HepG2 (cell line): ENCODE measurements around the gene ACSM2B. TPM values are rescaled to one million over a fixed set of nuclear protein-coding genes. Genes with fewer than 3 reads are reported as not detected.

Source experiments
- ATAC-seq: fragments of 200-7000 bp; cut with Tn5 transposase; 3 replicates; pipeline ENCODE4 v1.9.1; 2020; ENCODE audit warnings: mild to moderate bottlenecking, moderate library complexity
- BruUV-seq: library from RNA; stranded (reverse); fragments of 400-500 nt; replicated peaks from 2 replicates; lab custom pipeline; 2021; lab: Mats Ljungman, UMichigan
- CTCF ChIA-PET: fragments of 300-600 bp; formaldehyde crosslinking; extraction: SDS; loops from one replicate; lab custom pipeline; 2021; ENCODE audit warnings: low total read pairs, inconsistent platforms, low intra/inter-chr PET ratio; lab: Yijun Ruan, JAX
- POLR2A ChIA-PET: fragments of 350-600 bp; sonication (Branson Sonifier 250); formaldehyde crosslinking; loops from one replicate; lab custom pipeline; 2020; ENCODE audit warnings: antibody characterized with exemption, inconsistent platforms; lab: Yijun Ruan, JAX
- DNase-seq: peaks from one replicate; pipeline ENCODE4 v3.0.0-alpha.2; 2015; ENCODE audit warnings: low spot score
- FAIRE-seq: peaks from 3 replicates; lab custom pipeline; 2011; peaks lifted over from hg19 to GRCh38; lab: Jason Lieb, UNC
- H2AFZ ChIP-seq: one replicate; pipeline ENCODE4 v1.6.1; 2011; ENCODE audit warnings: low read length, inconsistent platforms
- H3K27ac ChIP-seq: fragments of 300-600 bp; 3 replicates; pipeline ENCODE4 v1.8.0; 2011; ENCODE audit warnings: mixed run types, mild to moderate bottlenecking, mixed read lengths, low read length, inconsistent platforms; ENCODE audit not compliant: insufficient read depth; ENCODE audit errors: extremely low read length
- H3K27me3 ChIP-seq, 2 experiments: fragments of 200-600 bp in 1 of 2; 2 replicates in 1 of 2; 3 replicates in 1 of 2; pipeline versions ENCODE4 v1.6.0 to v1.8.0; 2011; ENCODE audit warnings: low read length in 2 of 2, mild to moderate bottlenecking in 2 of 2, moderate library complexity in 2 of 2, inconsistent platforms in 1 of 2; ENCODE audit not compliant: insufficient read depth in 2 of 2, control insufficient read depth in 1 of 2
- H3K36me3 ChIP-seq, 2 experiments: fragments of 200-600 bp in 1 of 2; replicated peaks in 1 of 2; 2 replicates in 1 of 2; 3 replicates in 1 of 2; pipeline versions ENCODE4 v1.5.1 to v1.8.0; 2011; ENCODE audit warnings: low read length in 2 of 2, inconsistent platforms in 1 of 2; ENCODE audit not compliant: insufficient read depth in 2 of 2, control insufficient read depth in 1 of 2
- H3K4me1 ChIP-seq: 2 replicates; pipeline ENCODE4 v1.5.1; 2012; ENCODE audit warnings: low read length, inconsistent platforms; ENCODE audit not compliant: insufficient read depth
- H3K4me2 ChIP-seq: 2 replicates; pipeline ENCODE4 v1.6.0; 2011; ENCODE audit warnings: low read depth, low read length, inconsistent platforms
- H3K4me3 ChIP-seq, 3 experiments: fragments of 200-600 bp in 1 of 3; sonication (generic), shearing (Covaris generic) in 1 of 3; replicated peaks in 1 of 3; 2 replicates each; pipeline ENCODE4 v1.5.1; 2011 to 2016; ENCODE audit warnings: low read length in 3 of 3, inconsistent platforms in 2 of 3, low read depth in 2 of 3, mild to moderate bottlenecking in 2 of 3, control low read depth in 1 of 3, mixed read lengths in 1 of 3; ENCODE audit not compliant: insufficient read depth in 1 of 3
- H3K79me2 ChIP-seq: one replicate; pipeline ENCODE4 v1.6.1; 2011; ENCODE audit warnings: low read length, inconsistent platforms; ENCODE audit not compliant: insufficient read depth
- H3K9ac ChIP-seq: 2 replicates; pipeline ENCODE4 v1.6.0; 2011; ENCODE audit warnings: mild to moderate bottlenecking, low read depth, low read length, inconsistent platforms; ENCODE audit not compliant: insufficient read depth
- H3K9me3 ChIP-seq: 2 replicates; pipeline ENCODE4 v1.5.1; 2012; ENCODE audit warnings: mild to moderate bottlenecking, low read length
- H4K20me1 ChIP-seq: 2 replicates; pipeline ENCODE4 v1.6.0; 2011; ENCODE audit warnings: inconsistent platforms, mild to moderate bottlenecking, low read length, moderate library complexity; ENCODE audit not compliant: insufficient read depth
- CREM ChIP-seq, 2 experiments: sonication (generic) in 1 of 2; formaldehyde crosslinking in 1 of 2; IDR thresholded peaks; 2 replicates each; pipeline versions ENCODE4 v1.4.0 to v1.6.1; 2016 to 2020; ENCODE audit warnings: antibody characterized with exemption in 1 of 2, mild to moderate bottlenecking in 1 of 2, missing genetic modification reagents in 1 of 2
- IKZF4 ChIP-seq: sonication (generic); formaldehyde crosslinking; IDR thresholded peaks from 2 replicates; pipeline ENCODE4 v1.5.1; 2020; ENCODE audit warnings: borderline replicate concordance, mild to moderate bottlenecking, low read depth, missing genetic modification reagents; ENCODE audit errors: not compliant biosample characterization
- KDM2A ChIP-seq: sonication (generic); formaldehyde crosslinking; IDR thresholded peaks from 2 replicates; pipeline ENCODE4 v1.4.0; 2020; ENCODE audit warnings: low read depth, missing genetic modification reagents, borderline replicate concordance
- MAZ ChIP-seq, 2 experiments: sonication (generic) in 1 of 2; formaldehyde crosslinking in 1 of 2; IDR thresholded peaks; 2 replicates each; pipeline versions ENCODE4 v1.5.0 to v1.6.1; 2012 to 2020; ENCODE audit warnings: low read depth in 2 of 2, mild to moderate bottlenecking in 2 of 2, borderline replicate concordance in 1 of 2, improper control_type of control experiment in 1 of 2, low read length in 1 of 2, missing genetic modification reagents in 1 of 2, moderate library complexity in 1 of 2
- NR1H2 ChIP-seq: sonication (generic); formaldehyde crosslinking; IDR thresholded peaks from 2 replicates; pipeline ENCODE4 v1.8.1; 2022; ENCODE audit warnings: low read depth, missing genetic modification reagents, borderline replicate concordance
- ZBTB7A ChIP-seq: sonication (generic); formaldehyde crosslinking; IDR thresholded peaks from 2 replicates; pipeline ENCODE4 v1.8.0; 2022; ENCODE audit warnings: mild to moderate bottlenecking, missing genetic modification reagents
- ZNF296 ChIP-seq: sonication (generic); formaldehyde crosslinking; conservative IDR thresholded peaks from 2 replicates; pipeline ENCODE4 v1.5.0; 2020; ENCODE audit warnings: mild to moderate bottlenecking, missing genetic modification reagents
- ZNF460 ChIP-seq: sonication (generic); formaldehyde crosslinking; IDR thresholded peaks from 2 replicates; pipeline ENCODE4 v1.5.1; 2020; ENCODE audit warnings: missing genetic modification reagents, mild to moderate bottlenecking, borderline replicate concordance
- ZNF674 ChIP-seq: sonication (generic); formaldehyde crosslinking; IDR thresholded peaks from 2 replicates; pipeline ENCODE4 v1.5.0; 2020; ENCODE audit warnings: low read depth, mild to moderate bottlenecking, missing genetic modification reagents
- ZNF737 ChIP-seq: sonication (generic); formaldehyde crosslinking; IDR thresholded peaks from 2 replicates; pipeline ENCODE4 v1.5.0; 2020; ENCODE audit warnings: missing genetic modification reagents, mild to moderate bottlenecking, borderline replicate concordance
- WGBS: methylation state at CpG from one replicate; pipeline ENCODE4 v1.1.6; 2017; ENCODE audit warnings: low lambda C conversion rate; 5-methylcytosine and 5-hydroxymethylcytosine counted together
- in situ Hi-C: cut with HindIII; loops from 2 replicates; pipeline ENCODE4 v1.10.0; 2017; ENCODE audit warnings: low pct_unique_long_range_greater_than_20kb; ENCODE audit not compliant: extremely low pct_ligation_motif_present
- intact Hi-C: fragments of 100-400 bp; cut with micrococcal nuclease; formaldehyde crosslinking; loops from one replicate; pipeline ENCODE4 v1.10.0; 2022; ENCODE audit not compliant: unreplicated experiment
- polyA plus RNA-seq, 8 experiments: library from polyadenylated mRNA; depleted of rRNA in 3 of 8; stranded (reverse) in 7 of 8; unstranded in 1 of 8; fragments of >200 nt; fragmentation: Illumina TruSeq in 4 of 8; extraction: Trizol in 4 of 8; gene quantifications; 2 replicates each; pipeline versions ENCODE4 v1.2.1 to v1.2.3, GENCODE V29; 2011 to 2016; ENCODE audit warnings: low read depth in 4 of 8, missing spikeins in 1 of 8, mixed read lengths in 1 of 8; ENCODE audit not compliant: insufficient read depth in 1 of 8
- total RNA-seq, 5 experiments: library from RNA; depleted of rRNA; stranded (reverse); fragments of >200 nt; fragmentation: Illumina TruSeq; extraction: Trizol; gene quantifications; 2 replicates each; pipeline ENCODE4 v1.2.3, GENCODE V29; 2016; ENCODE audit warnings: low read depth in 1 of 5
- TF ChIP-seq, protein P1 (sequence below): sonication (generic); formaldehyde crosslinking; IDR thresholded peaks from 2 replicates; pipeline ENCODE4 v1.5.0; 2020; ENCODE audit warnings: mild to moderate bottlenecking, missing genetic modification reagents

Gene ACSM2B
- total and polyA plus RNA-seq, 2 of the 13 experiments (the other 11 are each of a cell fraction or from before 2014, with no cell fraction given) = 22.9 to 34.0 TPM

- in situ Hi-C loops = no loop called here
- 0 out of 2 replicates have a peak, but pooled peaks have one; percentile 43 for TF ChIP-seq ZNF296 (CRISPR knock-in tag)
- TF ChIP-seq IKZF4 (CRISPR knock-in tag) = peak; percentile 21
- TF ChIP-seq KDM2A (CRISPR knock-in tag) = 0 out of 2 replicates have a peak, but pooled peaks have one; percentile 1
- TF ChIP-seq ZNF460 (CRISPR knock-in tag) = no peak
- TF ChIP-seq ZNF737 (CRISPR knock-in tag) = peak; percentile 87; the same call in 1 of the 2 replicates
- no peak for TF ChIP-seq MAZ (IDR thresholded peaks at IDR 0.05; ENCODE audit: borderline replicate concordance, low read depth, low read length)
- 0 out of 2 replicates have a peak, but pooled peaks have one; percentile 18 for TF ChIP-seq MAZ (CRISPR knock-in tag; IDR thresholded peaks at IDR 0.05; ENCODE audit: low read depth)
- TF ChIP-seq, protein P1, sequence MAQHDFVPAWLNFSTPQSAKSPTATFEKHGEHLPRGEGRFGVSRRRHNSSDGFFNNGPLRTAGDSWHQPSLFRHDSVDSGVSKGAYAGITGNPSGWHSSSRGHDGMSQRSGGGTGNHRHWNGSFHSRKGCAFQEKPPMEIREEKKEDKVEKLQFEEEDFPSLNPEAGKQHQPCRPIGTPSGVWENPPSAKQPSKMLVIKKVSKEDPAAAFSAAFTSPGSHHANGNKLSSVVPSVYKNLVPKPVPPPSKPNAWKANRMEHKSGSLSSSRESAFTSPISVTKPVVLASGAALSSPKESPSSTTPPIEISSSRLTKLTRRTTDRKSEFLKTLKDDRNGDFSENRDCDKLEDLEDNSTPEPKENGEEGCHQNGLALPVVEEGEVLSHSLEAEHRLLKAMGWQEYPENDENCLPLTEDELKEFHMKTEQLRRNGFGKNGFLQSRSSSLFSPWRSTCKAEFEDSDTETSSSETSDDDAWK = no peak
- TF ChIP-seq CREM (IDR thresholded peaks at IDR 0.05) = no peak
- TF ChIP-seq CREM (CRISPR knock-in tag; IDR thresholded peaks at IDR 0.05) = no peak
- TF ChIP-seq ZBTB7A = 0 out of 2 replicates have a peak, but pooled peaks have one; percentile 15
- TF ChIP-seq NR1H2 = 0 out of 2 replicates have a peak, but pooled peaks have one; percentile 35
- 0 out of 2 replicates have a peak, but pooled peaks have one; percentile 24 for TF ChIP-seq ZNF674 (CRISPR knock-in tag)
- TF ChIP-seq, all 625 proteins: peak for 8
- ChIA-PET POLR2A (interaction anchor here (1.2 to 2.4 kb wide), 3 partner anchors 11 to 67 kb away, joined by 5 to 7 read pairs (median 7); no protein-coding TSS in a partner anchor), CTCF (interaction anchor here (2.4 to 2.9 kb wide), 2 partner anchors 69 to 235 kb away, joined by 7 to 28 read pairs; no protein-coding TSS in a partner anchor)
- Histone ChIP-seq H3K4me2 (no peak overlapping the region), H4K20me1 (no peaks in the 10 kb centered on the region), H3K36me3 (no peaks in the 10 kb centered on the region), H3K27ac (no peak overlapping the region), H3K9me3 (no peaks in the 10 kb centered on the region), H3K4me1 (peaks cover 46% of the 10 kb centered on the region), H3K79me2 (no peaks in the 10 kb centered on the region), H3K27me3 (no peaks in the 10 kb centered on the region), H2AFZ (peak overlapping the region; percentile 6), H3K4me3 (no peak overlapping the region), H3K9ac (no peak overlapping the region)
- BruUV-seq = no TSS peak
- ATAC-seq (peak; percentile 22; the same call in 2 of the 3 replicates), FAIRE-seq (no peak), DNase-seq (no peak)
- 91% methylated on average over 6 of the region's 6 CpGs for WGBS
- intact Hi-C loops = no loop called here
Observed at GRCh38 chr16:20621406-20621805, 45.2 kb upstream of the ACSM2B start.
